Small intestine (tissue), 7 donors: ENCODE measurements around the gene C1R. TPM values are rescaled to one million over a fixed set of nuclear protein-coding genes. Genes with fewer than 3 reads are reported as not detected.

Source experiments
- DNase-seq, 2 donors: peaks; one replicate each; pipeline versions ENCODE4 v3.0.0 to v3.0.0-alpha.2; 2013
- FAIRE-seq: peaks from 2 replicates; lab custom pipeline; 2012; peaks lifted over from hg19 to GRCh38; lab: Jason Lieb, UNC
- H3K27ac ChIP-seq, 3 donors: one replicate each; pipeline ENCODE4 v1.5.1; 2013; ENCODE audit warnings: low read length in 2 of 3, mild to moderate bottlenecking in 2 of 3, control low read depth in 1 of 3, inconsistent platforms in 1 of 3, low read depth in 1 of 3, moderate library complexity in 1 of 3
- H3K27me3 ChIP-seq, 3 donors: one replicate each; pipeline ENCODE4 v1.6.1; 2013; ENCODE audit warnings: low read length in 3 of 3, inconsistent platforms in 1 of 3; ENCODE audit not compliant: control insufficient read depth in 3 of 3, insufficient read depth in 3 of 3
- H3K36me3 ChIP-seq, 3 donors: one replicate each; pipeline ENCODE4 v1.6.1; 2013; ENCODE audit warnings: low read length in 3 of 3, inconsistent platforms in 1 of 3, low read depth in 1 of 3, mild to moderate bottlenecking in 1 of 3, moderate library complexity in 1 of 3; ENCODE audit not compliant: control insufficient read depth in 3 of 3, insufficient read depth in 2 of 3
- H3K4me1 ChIP-seq, 3 donors: one replicate each; pipeline ENCODE4 v1.6.1; 2013; ENCODE audit warnings: low read length in 2 of 3, inconsistent platforms in 1 of 3, low read depth in 1 of 3, mild to moderate bottlenecking in 1 of 3, moderate library complexity in 1 of 3; ENCODE audit not compliant: control insufficient read depth in 3 of 3, insufficient read depth in 2 of 3
- H3K4me3 ChIP-seq, 3 donors: one replicate each; pipeline ENCODE4 v1.5.1; 2013; ENCODE audit warnings: low read length in 3 of 3, control low read depth in 1 of 3, inconsistent platforms in 1 of 3, low read depth in 1 of 3, mild to moderate bottlenecking in 1 of 3, moderate library complexity in 1 of 3
- H3K9me3 ChIP-seq, 2 donors: one replicate each; pipeline ENCODE4 v1.6.1; 2013; ENCODE audit warnings: low read depth in 1 of 2, low read length in 1 of 2; ENCODE audit not compliant: control insufficient read depth in 2 of 2, insufficient read depth in 1 of 2
- WGBS, 3 donors: extraction: QIAGEN DNeasy Blood & Tissue Kit; methylation state at CpG; one replicate each; pipeline ENCODE4 v1.1.7; 2013; 5-methylcytosine and 5-hydroxymethylcytosine counted together
- polyA plus RNA-seq, 4 donors: library from polyadenylated mRNA; stranded (reverse) in 3 of 4; unstranded in 1 of 4; fragments of 200-250 nt in 3 of 4; fragments of 120-200 nt in 1 of 4; gene quantifications; one replicate each; pipeline versions ENCODE4 v1.2.1 to v1.2.3, GENCODE V29; 2013
- donor health status: healthy with polysubstance abuse.
- donor health status: control.
- donor health status: control.
- donor health status: Bipolar disorder and iron deficiency.
- donor health status: healthy.

Gene C1R
- polyA plus RNA-seq, 4 donors = 4.5 to 254 (median 22.9) TPM

- Histone ChIP-seq H3K27me3 (no peaks in the 10 kb centered on the region), H3K9me3 (no peaks in the 10 kb centered on the region), H3K27ac (no peak overlapping the region), H3K4me1 (peaks cover 0 to 18% (median 3%) of the 10 kb centered on the region in 3 donors), H3K36me3 (peaks cover 0 to 59% (median 0%) of the 10 kb centered on the region in 3 donors), H3K4me3 (no peak overlapping the region)
- DNase-seq (no peak), FAIRE-seq (no peak)
- 87 to 93% (median 87%) methylated on average over 6 of the region's 6 CpGs for WGBS, 3 donors
Measured at GRCh38 chr12:7114851-7115250, 22.6 kb upstream of the C1R start.

GRCh38 chr12:7114008-7114407 is 21.8 kb upstream of the C1R start:
- Histone ChIP-seq H3K27me3 (no peaks in the 10 kb centered on the region), H3K4me3 (no peak overlapping the region), H3K4me1 (peaks cover 0 to 22% (median 3%) of the 10 kb centered on the region in 3 donors), H3K36me3 (peaks cover 0 to 53% (median 0%) of the 10 kb centered on the region in 3 donors), H3K9me3 (no peaks in the 10 kb centered on the region), H3K27ac (no peak overlapping the region)
- WGBS, 3 donors = 92 to 95% (median 94%) methylated on average over 11 of the region's 11 CpGs
- FAIRE-seq = no peak
- DNase-seq = no peak

- Histone ChIP-seq H3K27me3 (no peaks in the 10 kb centered on the region), H3K27ac (no peak overlapping the region), H3K4me3 (no peak overlapping the region), H3K4me1 (peaks cover 0 to 21% (median 3%) of the 10 kb centered on the region in 3 donors), H3K36me3 (peaks cover 0 to 51% (median 0%) of the 10 kb centered on the region in 3 donors), H3K9me3 (no peaks in the 10 kb centered on the region)
- 24 to 41% (median 26%) methylated on average over 4 to 5 of the region's 5 CpGs for WGBS, 3 donors
- FAIRE-seq = no peak
- DNase-seq = peak; percentile 42 to 55
Measured at GRCh38 chr12:7113389-7113871, 21.2 kb upstream of the C1R start.

GRCh38 chr12:7112041-7112440 is 19.8 kb upstream of the C1R start:
- FAIRE-seq = no peak
- WGBS, 3 donors = 74 to 87% (median 83%) methylated on average over 4 of the region's 4 CpGs

GRCh38 chr12:7110661-7111060 is 18.4 kb upstream of the C1R start:
- H3K27ac ChIP-seq = no peak overlapping the region
- H3K4me1 ChIP-seq = peaks cover 0 to 9% (median 2%) of the 10 kb centered on the region in 3 donors
- H3K36me3 ChIP-seq = peaks cover 0 to 27% (median 0%) of the 10 kb centered on the region in 3 donors
- H3K9me3 ChIP-seq = no peaks in the 10 kb centered on the region
- H3K4me3 ChIP-seq = no peak overlapping the region
- FAIRE-seq (no peak), DNase-seq (no peak)
- no peaks in the 10 kb centered on the region for H3K27me3 ChIP-seq
- 91 to 93% (median 93%) methylated on average over 5 of the region's 5 CpGs for WGBS, 3 donors

More at GRCh38 chr12:7112041-7112440, 19.8 kb upstream of the C1R start:
- peaks cover 0 to 39% (median 0%) of the 10 kb centered on the region in 3 donors for H3K36me3 ChIP-seq
- DNase-seq = no peak
- H3K9me3 ChIP-seq = no peaks in the 10 kb centered on the region
- H3K4me3 ChIP-seq = no peak overlapping the region
- H3K27me3 ChIP-seq = no peaks in the 10 kb centered on the region
- no peak overlapping the region for H3K27ac ChIP-seq
- peaks cover 0 to 9% (median 2%) of the 10 kb centered on the region in 3 donors for H3K4me1 ChIP-seq

GRCh38 chr12:7109572-7109920 is 17.3 kb upstream of the C1R start:
- peak overlapping the region in 1 of 3 donors; percentile 74 for H3K4me3 ChIP-seq
- H3K27me3 ChIP-seq = no peaks in the 10 kb centered on the region
- H3K9me3 ChIP-seq = no peaks in the 10 kb centered on the region
- FAIRE-seq (no peak), DNase-seq (no peak)
- peaks cover 0 to 22% (median 0%) of the 10 kb centered on the region in 3 donors for H3K36me3 ChIP-seq
- 55 to 68% (median 61%) methylated on average over 5 of the region's 5 CpGs for WGBS, 3 donors
- peak overlapping the region in 1 of 3 donors; percentile 27 for H3K27ac ChIP-seq
- H3K4me1 ChIP-seq = peaks cover 0 to 9% (median 2%) of the 10 kb centered on the region in 3 donors

GRCh38 chr12:7108796-7109571 is 16.7 kb upstream of the C1R start, which contains the start of gene C1RL:
C1RL (minus strand) TSS chr12:7109214; CDS start chr12:7109180, 34 bp downstream.
- Histone ChIP-seq H3K27ac (peak within 1 kb of the TSS; percentile 90 to 98 (median 91)), H3K9me3 (no peaks in the 10 kb centered on the region), H3K4me3 (peak within 1 kb of the TSS; percentile 59 to 74 (median 71)), H3K36me3 (peaks cover 0 to 27% (median 3%) of the 10 kb centered on the region in 3 donors), H3K4me1 (peaks cover 0 to 12% (median 2%) of the 10 kb centered on the region in 3 donors), H3K27me3 (no peaks in the 10 kb centered on the region)
- WGBS, 3 donors = 9 to 13% (median 11%) methylated on average over 19 to 23 of the region's 23 CpGs
- peak; percentile 83 to 92 for DNase-seq
- no peak for FAIRE-seq

GRCh38 chr12:7108003-7108795 is 16.0 kb upstream of the C1R start:
- H3K9me3 ChIP-seq = no peaks in the 10 kb centered on the region
- no peak for FAIRE-seq
- peaks cover 0 to 22% (median 6%) of the 10 kb centered on the region in 3 donors for H3K36me3 ChIP-seq
- H3K4me1 ChIP-seq = peaks cover 0 to 12% (median 2%) of the 10 kb centered on the region in 3 donors
- H3K27me3 ChIP-seq = no peaks in the 10 kb centered on the region
- 1 to 4% (median 1%) methylated on average over 23 to 30 of the region's 30 CpGs for WGBS, 3 donors
- DNase-seq = peak; percentile 78 to 94
- peak overlapping the region; percentile 59 to 74 (median 71) for H3K4me3 ChIP-seq
- peak overlapping the region; percentile 90 to 98 (median 91) for H3K27ac ChIP-seq
